KBM-7 (cell line): ENCODE data around the gene CELF4.

Source experiments
- DNase-seq: peaks from one replicate; pipeline ENCODE4 v3.0.0-alpha.2; 2015
- in situ Hi-C: fragments of 300-500 bp; cut with MboI; formaldehyde crosslinking; loops from 2 replicates; pipeline ENCODE4 v1.14.3; 2020; ENCODE audit warnings: low sequenced_read_pairs, low pct_unique_long_range_greater_than_20kb, mixed read lengths

CELF4 gene

GRCh38 chr18:37322492-37323035, 243.0 kb downstream of the CELF4 start:
- in situ Hi-C loops, result no loop called here
- DNase-seq, result peak; percentile 29

- in situ Hi-C loops, result no loop called here
- no peak for DNase-seq
Measured at GRCh38 chr18:37321582-37322491, 243.8 kb downstream of the CELF4 start.

GRCh38 chr18:37320317-37320716, 245.3 kb downstream of the CELF4 start:
- no peak for DNase-seq
- in situ Hi-C loops, result no loop called here

- in situ Hi-C loops, result no loop called here
Measured at GRCh38 chr18:37318360-37319355, 246.9 kb downstream of the CELF4 start.

GRCh38 chr18:37317486-37317885, 248.1 kb downstream of the CELF4 start:
- no peak for DNase-seq
- in situ Hi-C loops, result no loop called here

More at GRCh38 chr18:37318360-37319355, 246.9 kb downstream of the CELF4 start:
- no peak for DNase-seq

- DNase-seq, result no peak
- in situ Hi-C loops, result no loop called here
Measured at GRCh38 chr18:37316468-37316867, 249.1 kb downstream of the CELF4 start.

- in situ Hi-C loops, result no loop called here
- DNase-seq, result no peak
Measured at GRCh38 chr18:37315935-37316334, 249.7 kb downstream of the CELF4 start.

GRCh38 chr18:37314534-37314933, 251.1 kb downstream of the CELF4 start:
- DNase-seq, result no peak
- in situ Hi-C loops, result no loop called here

GRCh38 chr18:37313624-37314023, 252.0 kb downstream of the CELF4 start:
- no peak for DNase-seq
- in situ Hi-C loops, result no loop called here

- in situ Hi-C loops, result no loop called here
Measured at GRCh38 chr18:37309861-37310260, 255.7 kb downstream of the CELF4 start.

GRCh38 chr18:37309059-37309458, 256.5 kb downstream of the CELF4 start:
- in situ Hi-C loops, result no loop called here
- no peak for DNase-seq

More at GRCh38 chr18:37309861-37310260, 255.7 kb downstream of the CELF4 start:
- no peak for DNase-seq

GRCh38 chr18:37307181-37307580, 258.4 kb downstream of the CELF4 start:
- in situ Hi-C loops, result no loop called here
- DNase-seq, result no peak

GRCh38 chr18:37306432-37306831, 259.2 kb downstream of the CELF4 start:
- in situ Hi-C loops, result no loop called here
- no peak for DNase-seq

GRCh38 chr18:37305066-37305465, 260.5 kb downstream of the CELF4 start:
- DNase-seq, result no peak
- in situ Hi-C loops, result no loop called here

GRCh38 chr18:37304012-37304680, 261.5 kb downstream of the CELF4 start:
- in situ Hi-C loops, result no loop called here
- DNase-seq, result no peak

GRCh38 chr18:37303009-37303408, 262.6 kb downstream of the CELF4 start:
- in situ Hi-C loops, result no loop called here
- no peak for DNase-seq

- in situ Hi-C loops, result no loop called here
Measured at GRCh38 chr18:37302519-37302918, 263.1 kb downstream of the CELF4 start.

GRCh38 chr18:37299471-37300304, 265.9 kb downstream of the CELF4 start:
- in situ Hi-C loops, result no loop called here

More at GRCh38 chr18:37302519-37302918, 263.1 kb downstream of the CELF4 start:
- no peak for DNase-seq

More at GRCh38 chr18:37299471-37300304, 265.9 kb downstream of the CELF4 start:
- peak; percentile 49 for DNase-seq
